NCI-H2227 treated with DMSO at 0.1 percent for 48 hours (cell line): Measurements from ENCODE around the gene TLK1.
"Not testable (repeated sequence)": the region's sequence is repeated elsewhere in the genome, so short reads cannot be mapped to it uniquely, and the experiment has no call there.

Experiments
- DNase-seq: peaks from one replicate; lab custom pipeline; 2025; lab: John Stamatoyannopoulos, UW

Gene TLK1

GRCh38 chr2:171142398-171142797 lies 18.3 kb downstream of the TLK1 start:
- DNase-seq: no peak

DNA sequence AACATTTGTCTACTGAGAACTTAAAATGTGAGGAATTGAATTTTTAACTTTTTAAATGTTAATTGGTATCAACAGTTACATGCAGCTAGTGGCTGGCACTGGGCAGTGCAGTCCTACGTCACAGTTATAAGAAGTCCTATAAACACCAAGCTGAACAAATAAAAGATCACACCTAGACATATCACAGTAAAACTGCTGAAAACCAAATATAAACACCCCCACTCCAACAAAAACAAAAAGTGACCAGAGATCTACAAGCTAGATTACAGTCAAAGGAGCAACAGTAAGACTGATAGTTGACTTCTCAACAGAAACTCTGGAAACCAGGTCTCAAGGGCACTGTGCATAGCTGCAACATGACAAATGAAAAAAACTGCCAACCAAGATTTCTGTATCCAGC lies 19.4 kb downstream of the TLK1 start:
- no peak for DNase-seq

DNA sequence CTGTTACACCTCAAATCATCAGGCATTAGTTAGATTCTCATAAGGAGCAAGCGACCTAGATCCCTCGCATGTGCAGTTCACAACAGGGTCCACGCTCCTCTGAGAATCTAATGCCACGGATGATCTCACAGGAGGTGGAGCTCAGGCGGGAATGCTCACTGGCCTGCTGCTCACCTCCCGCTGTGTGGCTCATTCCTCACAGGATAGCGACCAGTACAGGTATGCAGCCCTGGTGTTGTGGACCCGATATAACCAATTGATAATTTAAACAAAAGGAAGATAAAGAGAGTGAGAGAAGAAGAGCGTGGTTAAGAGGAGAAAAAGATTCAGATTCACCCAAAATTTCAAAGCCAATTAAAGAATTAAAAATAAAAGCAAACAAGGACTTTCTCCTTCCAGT lies 20.8 kb downstream of the TLK1 start:
- no peak for DNase-seq

GRCh38 chr2:171136024-171136423 lies 24.7 kb downstream of the TLK1 start:
- DNase-seq: no peak

DNA sequence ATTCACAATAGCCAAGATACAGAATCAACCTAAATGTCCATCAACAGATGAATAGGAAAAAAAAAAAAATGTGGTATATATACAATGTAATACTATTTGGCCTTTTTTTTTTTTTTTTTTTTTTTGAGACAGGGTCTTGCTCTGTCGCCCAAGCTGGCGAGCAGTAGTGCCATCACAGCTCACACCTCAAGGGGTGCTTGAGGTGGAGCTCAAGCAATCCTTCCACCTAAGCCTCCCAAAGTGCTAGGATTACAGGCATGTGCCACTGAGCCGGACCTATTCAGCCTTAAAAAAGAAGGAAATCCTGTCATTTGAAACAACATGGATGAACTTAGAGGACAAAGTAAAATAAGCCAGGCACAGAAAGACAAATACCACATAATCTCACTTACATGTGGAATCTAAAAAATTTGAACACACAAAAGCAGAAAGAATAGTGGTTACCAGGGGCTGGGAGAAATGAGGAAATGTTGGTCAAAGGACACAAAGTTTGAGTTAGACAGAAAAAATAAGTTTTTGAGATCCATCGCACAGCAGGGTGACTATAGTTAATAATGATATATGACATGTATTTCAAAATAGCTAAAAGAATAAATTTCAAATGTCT lies 26.0 kb downstream of the TLK1 start:
- DNase-seq: no peak

GRCh38 chr2:171132086-171132485 lies 28.6 kb downstream of the TLK1 start:
- no peak for DNase-seq

DNA sequence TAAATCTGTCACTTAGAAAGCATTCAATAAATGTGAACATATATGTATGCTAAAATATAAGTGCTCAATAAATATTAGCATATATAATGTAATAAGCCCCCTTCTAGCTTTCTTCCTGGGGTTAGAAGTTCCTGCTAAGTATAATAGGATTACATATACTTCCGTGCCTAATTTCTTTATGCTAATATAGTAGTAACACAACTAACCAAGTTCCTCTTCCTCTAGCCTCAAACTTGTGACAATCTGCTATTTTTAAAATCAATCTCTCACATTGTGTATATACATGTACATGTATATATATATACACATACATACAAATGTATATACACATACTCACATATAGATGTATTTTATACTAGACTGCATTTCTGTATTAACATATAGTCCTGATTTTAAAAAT lies 32.2 kb downstream of the TLK1 start:
- DNase-seq: no peak

DNA sequence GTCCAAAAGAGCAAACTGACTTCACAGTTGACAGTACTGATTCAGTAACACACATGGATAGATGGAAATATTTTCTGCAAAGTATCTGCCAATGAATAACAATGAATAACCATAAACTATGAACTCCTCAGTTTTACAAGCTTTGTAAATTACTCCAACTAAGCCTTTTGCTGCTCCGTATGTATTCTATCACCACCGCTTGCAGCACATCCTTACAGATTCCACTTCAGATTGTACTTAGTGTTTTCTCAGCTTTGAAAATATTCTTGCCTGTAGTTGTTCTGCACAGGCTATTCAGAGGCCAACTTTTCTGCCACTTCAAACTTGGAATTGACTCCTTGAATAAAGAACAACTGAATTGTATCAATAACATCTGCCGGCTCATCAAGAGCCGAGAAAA lies 36.2 kb downstream of the TLK1 start:
- no peak for DNase-seq

- DNase-seq: no peak
These were observed 51.1 kb downstream of the TLK1 start for GRCh38 chr2:171109571-171109970.

DNA sequence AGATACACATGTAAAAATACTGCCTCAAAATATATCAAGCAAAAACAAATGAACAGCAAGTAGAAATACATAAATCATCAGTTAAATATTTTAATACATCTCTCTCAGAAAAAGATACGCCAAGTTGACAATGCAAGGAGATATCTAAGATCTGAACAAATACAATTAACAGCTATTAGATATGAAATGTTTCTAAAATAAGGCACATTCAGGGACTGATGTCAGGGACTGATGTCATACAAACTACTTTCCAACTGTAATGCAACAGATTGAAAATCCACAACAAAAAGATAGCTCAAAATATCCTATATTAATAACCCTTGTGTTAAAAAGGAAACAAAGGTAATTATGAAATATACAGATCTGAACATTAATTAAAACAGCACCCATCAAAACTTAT lies 51.7 kb downstream of the TLK1 start:
- DNase-seq: no peak

DNA sequence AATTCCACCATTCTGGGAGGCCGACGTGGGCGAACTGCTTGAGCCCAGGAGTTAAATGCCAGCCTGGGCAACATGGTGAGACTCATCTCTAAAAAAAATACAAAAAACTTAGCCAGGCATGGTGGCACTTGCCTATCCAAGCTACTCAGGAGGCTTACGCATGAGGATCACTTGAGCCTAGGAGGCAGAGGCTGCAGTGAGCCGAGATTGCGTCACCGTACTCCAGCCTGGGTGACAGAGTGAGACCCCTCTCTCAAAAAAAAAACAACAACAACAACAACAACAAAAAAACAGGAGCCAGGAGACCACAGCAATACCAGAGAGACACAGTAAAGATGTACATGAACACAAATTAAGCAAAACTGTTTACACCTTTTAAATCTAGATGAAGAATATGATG lies 52.9 kb downstream of the TLK1 start:
- DNase-seq: no peak

- no peak for DNase-seq
These were observed 56.3 kb downstream of the TLK1 start for GRCh38 chr2:171104379-171104778.

DNA sequence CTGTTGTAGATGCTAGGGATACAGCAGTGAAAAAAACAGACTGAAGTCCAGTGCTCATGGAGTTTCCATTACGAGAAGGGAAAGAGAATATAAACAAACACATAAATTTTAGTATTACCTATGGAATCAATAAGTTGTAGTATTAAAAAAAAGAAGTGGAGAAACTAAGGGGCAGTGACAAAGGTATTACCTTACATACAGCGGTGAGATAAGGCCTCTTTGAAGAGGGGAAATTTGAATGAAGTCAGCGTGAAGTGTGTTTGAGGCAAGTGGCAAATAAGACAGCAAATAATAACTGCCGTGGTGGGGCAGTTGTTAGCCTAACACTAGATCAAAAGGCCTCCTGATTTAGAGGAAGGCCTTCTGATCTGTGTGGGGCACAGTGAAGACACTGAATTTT lies 57.9 kb downstream of the TLK1 start:
- DNase-seq: peak; percentile 67

- no peak for DNase-seq
These were observed 60.3 kb downstream of the TLK1 start for GRCh38 chr2:171100370-171100769.

DNA sequence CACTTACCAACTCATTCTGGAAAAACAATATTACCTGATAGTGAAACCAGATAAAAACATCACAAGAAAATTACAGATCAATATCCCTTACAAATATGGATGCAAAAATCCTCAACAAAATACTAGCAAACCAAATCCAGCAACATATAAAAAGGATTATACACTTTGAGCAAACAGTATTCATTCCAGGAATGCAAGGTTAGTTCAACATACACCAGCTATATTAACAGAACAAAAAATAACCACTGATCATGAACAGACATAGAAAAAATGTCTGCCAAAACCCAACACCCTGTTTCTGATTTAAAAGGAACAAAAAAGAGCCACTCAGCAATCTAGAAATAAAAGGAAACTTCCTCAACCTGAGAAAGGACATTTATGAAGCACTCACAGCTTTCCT lies 62.1 kb downstream of the TLK1 start:
- DNase-seq: no peak

DNA sequence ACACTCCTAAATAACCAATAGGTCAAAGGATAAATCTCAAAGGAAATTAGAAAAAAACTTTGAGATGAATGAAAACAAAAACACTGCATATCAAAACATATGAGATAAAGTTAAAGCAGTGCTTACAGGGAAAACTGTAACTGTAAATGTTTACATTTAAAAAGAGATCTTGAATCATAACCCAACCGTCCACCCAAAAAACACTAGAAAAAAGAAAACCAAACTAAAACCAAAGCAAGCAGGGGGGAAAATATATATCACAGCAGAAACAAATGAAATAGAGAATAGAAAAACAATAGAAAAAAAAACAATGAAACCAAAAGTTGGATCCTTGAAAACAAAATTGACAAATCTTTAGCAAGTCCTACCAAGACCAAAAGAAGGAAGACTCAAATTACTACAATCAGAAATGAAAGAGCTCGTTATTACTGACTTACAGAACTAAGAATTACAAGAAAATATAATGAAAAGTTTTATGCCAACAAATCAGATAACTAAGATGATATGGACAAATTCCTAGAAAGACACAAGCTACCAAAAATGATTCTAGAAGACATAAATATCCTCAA lies 65.6 kb downstream of the TLK1 start:
- no peak for DNase-seq

DNA sequence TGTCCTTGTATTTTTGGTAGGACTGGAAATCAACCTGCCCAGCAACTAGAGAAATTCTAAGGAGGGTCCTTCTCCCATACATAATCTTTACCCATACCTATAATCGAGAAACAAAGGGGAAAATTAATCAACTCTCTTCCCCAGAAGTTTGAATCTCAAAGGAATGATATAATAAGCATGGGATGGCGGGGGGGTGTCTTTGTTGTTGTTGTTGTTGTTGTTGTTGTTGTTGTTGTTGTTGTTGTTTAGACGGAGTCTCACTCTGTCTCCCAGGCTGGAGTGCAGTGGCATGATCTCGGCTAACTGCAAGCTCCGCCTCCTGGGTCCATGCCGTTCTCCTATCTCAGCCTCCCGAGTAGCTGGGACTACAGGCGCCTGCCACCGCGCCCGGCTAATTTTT lies 69.2 kb downstream of the TLK1 start:
- not testable (repeated sequence) for DNase-seq

DNA sequence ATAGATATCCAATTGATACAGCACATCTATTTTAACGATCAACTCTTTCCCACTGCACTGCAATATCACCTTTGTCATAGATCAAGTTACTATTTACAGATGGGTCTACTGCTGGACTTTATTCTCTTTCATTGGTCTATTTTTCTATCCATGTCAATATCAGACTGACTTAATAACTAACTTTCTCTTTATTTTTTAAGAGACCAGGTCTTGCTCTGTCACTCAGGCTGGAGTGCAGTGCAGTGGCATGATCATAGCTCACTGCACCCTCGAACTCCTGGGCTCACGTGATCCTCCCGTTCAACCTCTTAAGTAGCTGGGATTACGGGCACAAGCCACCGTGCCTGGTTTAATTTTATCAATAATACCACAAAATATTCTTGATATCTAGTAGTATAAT lies 71.2 kb downstream of the TLK1 start:
- no peak for DNase-seq

GRCh38 chr2:171088057-171088834 lies 72.4 kb downstream of the TLK1 start:
- no peak for DNase-seq

GRCh38 chr2:171087547-171087946 lies 73.1 kb downstream of the TLK1 start:
- DNase-seq: no peak

GRCh38 chr2:171086352-171087290 lies 74.1 kb downstream of the TLK1 start:
- peak; percentile 60 for DNase-seq

- DNase-seq: peak; percentile 23
These were observed 76.6 kb downstream of the TLK1 start for GRCh38 chr2:171084128-171084527.
